HK-2 (cell line): ENCODE measurements around the gene INPP4B.

Experiments
- DNase-seq: peaks from one replicate; pipeline ENCODE4 v3.0.0-alpha.2; 2018; ENCODE audit not compliant: unreplicated experiment

The INPP4B gene

GRCh38 chr4:142727149-142727548 is 119.0 kb downstream of the INPP4B start:
- DNase-seq: no peak

DNA sequence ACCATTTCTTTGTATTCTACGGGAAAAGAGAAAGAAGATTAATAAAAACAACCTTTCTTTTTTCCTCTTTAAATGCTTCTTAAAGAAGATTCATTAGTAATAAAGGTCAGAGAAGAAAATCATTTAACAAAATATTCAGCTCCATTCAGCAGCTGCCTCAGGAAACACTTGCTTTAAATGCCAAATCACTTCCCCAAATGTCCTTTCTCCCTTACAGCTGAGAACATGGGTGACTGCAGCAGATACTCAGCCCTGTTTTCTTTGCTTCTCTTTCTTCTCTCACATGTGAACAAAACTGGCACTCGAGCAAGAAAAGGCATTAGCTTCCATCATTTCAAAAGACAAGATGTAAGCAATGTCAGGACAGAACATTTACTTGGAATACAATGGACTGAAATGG is 120.2 kb downstream of the INPP4B start:
- DNase-seq: no peak

DNA sequence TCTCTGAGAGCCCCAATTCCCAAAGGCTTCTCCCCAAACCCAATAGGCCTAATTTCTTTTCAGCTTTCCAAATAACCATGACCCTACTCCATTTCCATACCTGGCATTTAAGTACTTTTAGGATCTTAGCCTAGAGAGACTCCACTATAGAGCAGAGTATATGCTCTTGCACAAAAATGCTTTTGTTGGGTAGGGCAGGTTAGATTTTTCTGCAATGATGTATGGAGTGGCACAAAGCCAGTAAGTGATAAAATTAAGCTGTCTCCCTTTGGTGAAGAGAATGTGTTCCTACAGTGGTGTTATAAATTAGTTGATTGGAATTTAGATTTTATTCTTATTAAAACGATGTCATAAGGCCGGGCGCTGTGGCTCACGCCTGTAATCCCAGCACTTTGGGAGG is 124.9 kb downstream of the INPP4B start:
- no peak for DNase-seq

GRCh38 chr4:142719854-142720541 is 126.1 kb downstream of the INPP4B start:
- no peak for DNase-seq

DNA sequence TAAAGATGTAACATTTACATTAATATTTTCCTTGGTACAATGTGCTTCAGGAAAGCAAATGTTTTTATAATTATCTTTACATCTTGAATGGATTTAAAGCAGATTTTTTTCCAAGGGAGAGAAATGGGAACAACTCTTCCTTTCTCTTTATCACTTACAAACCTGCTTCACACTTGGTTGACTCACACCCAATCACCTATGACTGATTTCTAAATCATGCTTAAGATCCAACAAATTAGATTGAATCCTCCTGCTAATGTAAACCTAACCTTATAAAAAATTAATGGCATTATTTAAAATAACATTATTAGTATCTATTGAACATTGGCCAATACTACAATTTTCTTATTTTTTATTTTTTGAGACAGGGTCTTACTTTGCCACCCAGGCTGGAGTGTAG is 127.1 kb downstream of the INPP4B start:
- no peak for DNase-seq

GRCh38 chr4:142715727-142716126 is 130.4 kb downstream of the INPP4B start:
- no peak for DNase-seq

- no peak for DNase-seq
Measured at GRCh38 chr4:142713282-142714030, 132.6 kb downstream of the INPP4B start.

GRCh38 chr4:142708231-142708630 is 137.9 kb downstream of the INPP4B start:
- DNase-seq: no peak

DNA sequence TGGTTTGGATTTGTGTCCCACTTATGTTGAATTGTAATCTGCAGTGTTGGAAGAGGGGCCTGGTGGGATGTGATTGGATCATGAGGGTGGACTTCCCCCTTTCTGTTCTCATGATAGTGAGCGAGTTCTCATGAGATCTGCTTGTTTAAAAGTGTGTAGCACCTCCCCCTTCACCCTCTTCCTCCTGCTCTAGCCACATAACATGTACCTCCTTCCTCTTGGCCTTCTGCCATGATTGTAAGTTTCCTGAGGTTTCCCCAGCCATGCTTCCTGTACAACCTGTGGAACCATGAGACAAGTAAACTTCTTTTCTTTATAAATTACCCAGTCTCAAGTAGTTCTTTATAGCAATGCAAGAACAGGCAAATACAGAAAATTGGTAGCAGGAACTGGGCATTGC is 138.7 kb downstream of the INPP4B start:
- DNase-seq: no peak

GRCh38 chr4:142706381-142706780 is 139.7 kb downstream of the INPP4B start:
- no peak for DNase-seq

GRCh38 chr4:142705820-142706219 is 140.3 kb downstream of the INPP4B start:
- no peak for DNase-seq

DNA sequence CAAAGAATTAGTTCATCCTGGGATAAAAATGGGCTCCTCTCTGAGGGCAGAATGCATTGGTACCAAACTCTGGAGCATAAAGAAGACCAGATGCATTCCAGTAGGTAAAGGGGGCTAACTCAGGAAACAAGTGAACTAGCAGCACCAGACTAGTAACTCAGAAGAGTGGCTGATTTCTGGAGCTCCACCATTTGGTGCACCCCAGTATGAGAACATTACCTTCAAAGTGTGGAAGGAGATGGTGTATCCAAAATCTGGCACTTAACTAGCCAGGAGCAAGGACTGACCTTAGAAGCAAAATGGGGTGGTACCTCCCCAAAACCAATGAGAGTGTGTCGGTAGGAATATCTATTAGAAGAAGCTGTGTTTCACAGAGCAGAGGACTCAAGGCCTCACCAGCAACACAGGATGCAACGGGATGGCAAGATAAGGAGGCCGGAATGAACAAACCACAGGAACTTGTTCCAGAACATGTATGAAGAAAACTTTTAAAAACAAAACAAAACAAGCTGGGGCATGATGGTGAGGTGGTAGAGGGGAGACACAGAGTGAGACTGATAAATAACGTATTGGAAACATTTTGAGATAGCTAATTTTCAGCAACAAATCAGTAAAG is 142.3 kb downstream of the INPP4B start:
- DNase-seq: no peak

- no peak for DNase-seq
Measured at GRCh38 chr4:142701017-142701416, 145.1 kb downstream of the INPP4B start.

- no peak for DNase-seq
Measured at GRCh38 chr4:142700531-142700930, 145.6 kb downstream of the INPP4B start.

DNA sequence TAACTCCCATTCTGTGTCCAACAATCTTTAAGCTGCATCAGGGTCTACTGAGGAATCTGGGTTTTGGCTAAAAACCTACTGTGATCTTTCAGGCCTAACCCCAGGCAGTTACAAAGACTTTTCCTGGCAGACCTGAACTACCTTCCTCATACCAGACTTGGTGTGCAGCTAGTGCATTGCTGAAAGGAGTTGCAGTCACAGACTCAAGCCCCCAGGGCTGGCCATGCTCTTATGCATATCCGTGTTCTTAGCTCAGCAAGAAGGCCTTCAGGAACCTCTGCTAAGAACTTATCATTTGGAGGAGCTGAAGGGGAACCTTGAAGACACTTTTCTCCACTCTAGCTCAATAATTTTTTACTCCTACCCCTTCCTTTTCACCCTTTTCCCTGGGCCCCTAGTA is 147.5 kb downstream of the INPP4B start:
- DNase-seq: no peak

DNA sequence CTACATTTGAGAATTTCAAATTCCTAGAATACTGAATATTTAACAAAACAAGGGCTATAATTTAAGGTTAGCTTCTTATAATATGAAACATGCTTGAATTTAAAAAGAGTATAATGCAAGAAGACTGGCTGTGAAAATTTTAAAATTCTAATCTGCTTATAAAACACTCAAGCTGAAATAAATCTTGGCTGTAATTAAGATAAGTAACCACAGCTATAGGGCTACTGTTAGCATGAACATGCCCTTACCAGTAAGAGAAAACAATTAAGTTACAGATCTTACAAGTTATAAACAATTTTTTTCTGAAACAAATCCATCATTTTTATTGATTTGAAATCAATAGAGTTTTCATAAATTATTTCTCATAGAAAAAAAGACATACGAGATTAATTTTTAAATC is 148.2 kb downstream of the INPP4B start:
- DNase-seq: no peak

GRCh38 chr4:142697320-142697719 is 148.8 kb downstream of the INPP4B start:
- DNase-seq: no peak

- DNase-seq: no peak
Measured at GRCh38 chr4:142696334-142697122, 149.6 kb downstream of the INPP4B start.

- DNase-seq: no peak
Measured at GRCh38 chr4:142690406-142691163, 155.5 kb downstream of the INPP4B start.

GRCh38 chr4:142687547-142688275 is 158.4 kb downstream of the INPP4B start:
- no peak for DNase-seq

DNA sequence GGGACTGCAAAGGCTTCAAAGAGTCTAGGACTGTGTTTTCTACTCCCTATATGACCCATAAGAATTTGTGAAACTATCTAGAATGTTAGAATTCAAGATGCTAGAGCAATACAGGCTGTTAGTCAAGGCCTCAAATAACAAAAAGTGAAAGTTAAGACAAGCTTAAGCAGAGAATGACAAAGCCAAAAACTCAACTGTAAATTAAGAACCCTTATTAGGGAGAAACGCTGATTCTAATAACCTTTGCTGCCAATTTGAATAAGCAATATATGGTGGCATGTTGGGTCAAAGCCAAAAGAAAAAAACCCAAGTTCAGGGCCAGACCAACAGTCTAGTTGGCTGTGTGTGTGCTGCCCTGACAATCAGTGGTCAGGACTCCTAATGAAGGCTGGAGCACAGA is 160.0 kb downstream of the INPP4B start:
- DNase-seq: no peak
